ENCODE data around the gene MIX23.
"Not testable (repeated sequence)": the region's sequence is repeated elsewhere in the genome, so short reads cannot be mapped to it uniquely, and the experiment has no call there.

The MIX23 gene

GRCh38 chr3:122395582-122395981, 12.6 kb upstream of the MIX23 start:
- no peak for DNase-seq
- intact Hi-C loops (cut with DNase I) = no loop called here

GRCh38 chr3:122394173-122394572, 11.1 kb upstream of the MIX23 start:
- DNase-seq = no peak
- intact Hi-C loops (cut with DNase I) = loop anchor here (5.0 kb wide), 1 partner anchor 283 kb away; no protein-coding TSS in a partner anchor

- peak in 5 of 42 donors; percentile 9 to 42 (median 21) for DNase-seq
- intact Hi-C loops (cut with DNase I) = loop anchor here (5.0 kb wide), 1 partner anchor 284 kb away; no protein-coding TSS in a partner anchor
Observed at GRCh38 chr3:122392868-122393844, 10.1 kb upstream of the MIX23 start.

GRCh38 chr3:122391681-122392446, 8.8 kb upstream of the MIX23 start:
- no peak for DNase-seq
- intact Hi-C loops (cut with DNase I) = loop anchor here (5.0 kb wide), 1 partner anchor 285 kb away; no protein-coding TSS in a partner anchor

GRCh38 chr3:122390665-122391064, 7.6 kb upstream of the MIX23 start:
- no peak for DNase-seq
- intact Hi-C loops (cut with DNase I) = loop anchor here (5.0 kb wide), 1 partner anchor 287 kb away; no protein-coding TSS in a partner anchor

GRCh38 chr3:122389892-122390291, 6.9 kb upstream of the MIX23 start:
- intact Hi-C loops (cut with DNase I) = loop anchor here (5.0 kb wide), 1 partner anchor 287 kb away; no protein-coding TSS in a partner anchor
- DNase-seq = no peak

- no peak for DNase-seq
- intact Hi-C loops (cut with DNase I) = no loop called here
Observed at GRCh38 chr3:122389197-122389596, 6.2 kb upstream of the MIX23 start.

- no peak for DNase-seq
- intact Hi-C loops (cut with DNase I) = no loop called here
Observed at GRCh38 chr3:122387709-122388108, 4.7 kb upstream of the MIX23 start.

GRCh38 chr3:122383771-122384697, 1.0 kb upstream of the MIX23 start, which contains the start of gene FAM162A:
TSS of gene FAM162A (plus strand) at chr3:122384182. CDS start at chr3:122384266, 84 bp downstream.
- DNase-seq = peak; percentile 85 to 98 (median 95)
- intact Hi-C loops (cut with DNase I) = no loop called here

- DNase-seq = no peak
- intact Hi-C loops (cut with DNase I) = no loop called here
Observed at GRCh38 chr3:122377975-122378374, 5.1 kb downstream of the MIX23 start.

- no peak for DNase-seq
- intact Hi-C loops (cut with DNase I) = no loop called here
Observed at GRCh38 chr3:122374034-122374433, 9.0 kb downstream of the MIX23 start.

GRCh38 chr3:122366379-122366749, 16.7 kb downstream of the MIX23 start:
- intact Hi-C loops (cut with DNase I) = no loop called here
- no peak for DNase-seq

GRCh38 chr3:122365582-122366378, 17.3 kb downstream of the MIX23 start:
- DNase-seq; intact Hi-C loops (cut with DNase I): not testable (repeated sequence)

GRCh38 chr3:122365073-122365472, 18.0 kb downstream of the MIX23 start:
- intact Hi-C loops (cut with DNase I) = no loop called here
- no peak for DNase-seq

- intact Hi-C loops (cut with DNase I) = no loop called here
- DNase-seq = no peak
Observed at GRCh38 chr3:122364490-122364889, 18.5 kb downstream of the MIX23 start.

GRCh38 chr3:122362026-122362425, 21.0 kb downstream of the MIX23 start:
- intact Hi-C loops (cut with DNase I) = no loop called here

GRCh38 chr3:122358703-122359032, 24.4 kb downstream of the MIX23 start:
- no peak for DNase-seq
- intact Hi-C loops (cut with DNase I) = no loop called here

More at GRCh38 chr3:122362026-122362425, 21.0 kb downstream of the MIX23 start:
- no peak for DNase-seq
